ENCODE results near the gene DDX43.

DDX43 gene

DNA sequence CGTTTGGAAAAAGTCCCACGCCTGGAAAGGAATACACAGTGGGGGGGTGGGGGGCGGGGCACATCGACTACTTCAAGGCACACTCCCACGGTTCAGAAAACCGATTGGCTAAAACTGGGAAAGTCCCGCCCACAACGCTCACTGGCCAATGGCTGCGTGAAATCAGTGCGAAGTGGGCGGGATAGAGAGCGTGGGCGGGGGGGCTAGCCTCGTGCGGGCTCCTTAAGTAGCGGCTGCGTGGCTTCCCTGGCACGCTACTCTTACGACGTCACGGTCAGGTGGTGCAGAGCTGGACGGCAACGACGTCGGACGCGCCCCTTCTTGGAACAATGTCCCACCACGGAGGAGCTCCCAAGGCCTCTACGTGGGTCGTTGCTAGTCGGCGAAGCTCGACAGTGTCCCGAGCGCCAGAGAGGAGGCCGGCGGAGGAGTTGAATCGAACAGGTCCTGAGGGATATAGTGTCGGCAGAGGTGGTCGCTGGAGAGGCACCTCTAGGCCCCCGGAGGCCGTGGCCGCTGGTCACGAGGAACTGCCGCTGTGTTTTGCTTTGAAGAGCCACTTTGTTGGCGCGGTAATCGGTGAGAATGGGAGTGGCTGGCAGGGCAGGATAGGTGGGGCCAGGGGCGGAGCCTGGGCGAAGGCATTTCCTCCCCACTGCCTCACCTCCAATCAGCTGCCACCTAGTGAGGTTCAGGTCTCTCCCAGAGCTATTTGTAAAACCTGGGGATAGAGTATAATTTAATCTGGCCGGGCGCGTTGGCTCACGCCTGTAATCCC is at the start of gene DDX43:
Gene DDX43 (plus strand): TSS at position 252 of the 778 bp plus-strand sequence. CDS start 78 bp downstream, at position 330.
- H3K27ac ChIP-seq, result peak within 1 kb of the TSS; percentile 33

DNA sequence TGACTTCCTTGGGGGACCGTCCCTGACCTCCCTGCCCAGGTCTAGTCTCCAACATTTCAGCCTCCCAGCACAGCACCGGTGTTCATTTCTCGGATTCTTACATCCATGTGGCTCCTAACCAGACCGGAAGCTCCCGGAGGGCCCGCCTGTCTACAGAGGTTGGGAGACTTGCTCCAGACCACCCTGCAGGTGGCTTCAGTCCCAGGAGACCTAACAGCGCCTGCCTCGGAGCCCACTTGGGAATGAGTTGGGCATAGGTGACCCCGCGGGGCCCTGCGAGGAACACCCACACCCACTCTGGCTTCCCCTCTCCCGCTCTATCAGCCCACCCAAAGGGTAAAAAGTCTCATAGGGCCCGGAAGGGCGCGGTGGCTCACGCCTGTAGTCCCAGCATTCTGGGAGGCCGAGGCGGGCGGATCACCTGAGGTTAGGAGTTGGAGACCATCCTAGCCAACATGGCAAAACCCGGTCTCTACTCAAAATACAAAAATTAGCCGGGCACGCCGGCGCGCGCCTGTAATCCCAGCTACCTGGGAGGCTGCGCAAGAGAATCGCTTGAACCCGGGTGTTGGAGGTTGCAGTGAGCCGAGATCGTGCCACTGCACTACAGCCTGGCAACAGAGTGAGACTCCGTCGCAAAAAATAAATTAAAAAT is 46.0 kb upstream of the DDX43 start:
- Histone ChIP-seq H3K36me3 (no peaks in the 10 kb centered on the region), H3K4me3 (ENCODE audit: low read depth in 1 of 2, low read length in 1 of 2) (no peak overlapping the region), H3K4me1 (ENCODE audit: control insufficient read depth in 1 of 2, insufficient read depth in 1 of 2, low read depth in 1 of 2, low read length in 1 of 2) (no peaks in the 10 kb centered on the region), H3K27ac (no peak overlapping the region), H3K27me3 (peaks cover 62% of the 10 kb centered on the region), H3K9me3 (no peaks in the 10 kb centered on the region)
- TF ChIP-seq, protein P1, sequence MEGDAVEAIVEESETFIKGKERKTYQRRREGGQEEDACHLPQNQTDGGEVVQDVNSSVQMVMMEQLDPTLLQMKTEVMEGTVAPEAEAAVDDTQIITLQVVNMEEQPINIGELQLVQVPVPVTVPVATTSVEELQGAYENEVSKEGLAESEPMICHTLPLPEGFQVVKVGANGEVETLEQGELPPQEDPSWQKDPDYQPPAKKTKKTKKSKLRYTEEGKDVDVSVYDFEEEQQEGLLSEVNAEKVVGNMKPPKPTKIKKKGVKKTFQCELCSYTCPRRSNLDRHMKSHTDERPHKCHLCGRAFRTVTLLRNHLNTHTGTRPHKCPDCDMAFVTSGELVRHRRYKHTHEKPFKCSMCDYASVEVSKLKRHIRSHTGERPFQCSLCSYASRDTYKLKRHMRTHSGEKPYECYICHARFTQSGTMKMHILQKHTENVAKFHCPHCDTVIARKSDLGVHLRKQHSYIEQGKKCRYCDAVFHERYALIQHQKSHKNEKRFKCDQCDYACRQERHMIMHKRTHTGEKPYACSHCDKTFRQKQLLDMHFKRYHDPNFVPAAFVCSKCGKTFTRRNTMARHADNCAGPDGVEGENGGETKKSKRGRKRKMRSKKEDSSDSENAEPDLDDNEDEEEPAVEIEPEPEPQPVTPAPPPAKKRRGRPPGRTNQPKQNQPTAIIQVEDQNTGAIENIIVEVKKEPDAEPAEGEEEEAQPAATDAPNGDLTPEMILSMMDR (IDR thresholded peaks at IDR 0.05), result no peak

More for the DNA sequence above, at the start of gene DDX43:
- no peaks in the 10 kb centered on the region for H3K9me3 ChIP-seq
- TF ChIP-seq, protein P1 (IDR thresholded peaks at IDR 0.05), result no peak
- no peaks in the 10 kb centered on the region for H3K36me3 ChIP-seq
- no peaks in the 10 kb centered on the region for H3K27me3 ChIP-seq
- peak within 1 kb of the TSS in 1 of 2 experiments; percentile 29 for H3K4me3 ChIP-seq (ENCODE audit: low read depth in 1 of 2, low read length in 1 of 2)
- no peaks in the 10 kb centered on the region for H3K4me1 ChIP-seq (ENCODE audit: control insufficient read depth in 1 of 2, insufficient read depth in 1 of 2, low read depth in 1 of 2, low read length in 1 of 2)

DNA sequence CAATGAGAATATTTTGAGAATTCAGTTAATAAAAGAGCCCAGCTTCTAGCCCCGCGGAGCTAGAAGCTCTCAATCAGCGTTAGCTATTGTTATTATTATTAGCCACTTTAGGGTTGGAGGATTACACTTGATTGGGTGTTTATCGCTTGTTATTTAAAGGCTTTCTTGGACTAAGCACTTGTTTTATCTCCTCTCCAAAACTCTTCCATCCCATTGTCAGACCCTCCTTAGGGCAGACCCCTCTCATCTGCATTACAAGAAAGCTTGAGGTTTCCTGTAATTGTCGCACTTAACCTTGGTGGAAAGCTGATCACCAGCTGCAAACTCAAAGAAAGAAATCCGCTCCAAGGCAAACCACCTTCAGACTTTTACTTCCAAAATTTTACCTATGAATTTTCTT is 45.3 kb upstream of the DDX43 start:
- peaks cover 62% of the 10 kb centered on the region for H3K27me3 ChIP-seq

DNA sequence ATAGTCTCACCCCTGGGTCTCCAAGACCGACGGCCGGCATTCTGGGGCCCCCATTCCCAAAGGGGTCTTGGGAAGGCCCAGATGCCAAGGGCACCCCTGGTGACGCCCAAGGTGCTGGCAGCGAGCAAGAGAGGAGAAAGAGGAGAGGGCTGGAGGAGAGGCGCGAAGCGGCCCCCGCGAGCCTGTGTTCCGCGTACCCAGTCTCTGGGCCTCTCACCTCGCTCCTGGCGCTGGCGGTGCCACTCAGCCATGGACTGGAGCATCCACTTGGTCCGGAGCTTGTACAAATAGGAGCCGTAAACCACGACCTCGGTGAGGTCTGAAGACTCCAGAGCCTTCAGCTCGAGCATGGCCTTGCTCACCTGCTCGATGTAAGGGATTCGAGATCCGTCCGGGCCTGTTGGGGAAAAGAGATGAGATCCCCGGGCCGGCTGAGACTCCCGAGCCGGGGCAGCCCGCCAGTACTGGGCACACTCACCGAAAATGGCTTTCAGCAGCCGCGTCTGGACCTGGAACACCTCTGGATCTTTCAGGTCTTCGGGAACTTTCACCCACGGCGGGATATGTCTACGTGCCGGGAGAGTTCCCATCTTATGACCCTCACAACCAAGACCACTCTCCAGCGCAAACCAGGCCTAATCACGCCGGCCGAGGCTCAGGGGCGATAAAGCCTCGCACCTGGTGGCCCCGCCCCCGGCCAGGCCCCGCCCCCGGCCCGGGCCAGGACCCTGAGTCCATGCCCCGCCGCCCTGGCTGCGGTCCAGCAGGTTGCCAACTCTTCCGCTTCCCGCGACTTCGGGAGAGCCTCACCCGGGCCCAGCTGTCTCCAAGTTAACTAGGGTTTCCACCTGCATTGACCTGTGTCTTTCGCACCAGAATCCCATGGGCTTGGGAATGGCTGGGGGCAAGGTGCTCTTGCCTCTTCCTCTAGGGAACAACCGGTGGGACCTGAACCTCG is 40.7 kb upstream of the DDX43 start, which contains the start of gene DPPA5:
Gene DPPA5 (minus strand): TSS at position 641 of the 958 bp plus-strand sequence. CDS start 51 bp downstream, at position 590.
- Histone ChIP-seq H3K4me3 (ENCODE audit: low read depth in 1 of 2, low read length in 1 of 2) (no peak within 1 kb of the TSS), H3K27ac (no peak within 1 kb of the TSS), H3K36me3 (no peaks in the 10 kb centered on the region), H3K9me3 (no peaks in the 10 kb centered on the region), H3K4me1 (ENCODE audit: control insufficient read depth in 1 of 2, insufficient read depth in 1 of 2, low read depth in 1 of 2, low read length in 1 of 2) (no peaks in the 10 kb centered on the region), H3K27me3 (peaks cover 33% of the 10 kb centered on the region)
- TF ChIP-seq, protein P1 (IDR thresholded peaks at IDR 0.05), result no peak

More for the DNA sequence above, 45.3 kb upstream of the DDX43 start:
- Histone ChIP-seq H3K9me3 (no peaks in the 10 kb centered on the region), H3K4me1 (ENCODE audit: control insufficient read depth in 1 of 2, insufficient read depth in 1 of 2, low read depth in 1 of 2, low read length in 1 of 2) (no peaks in the 10 kb centered on the region), H3K36me3 (no peaks in the 10 kb centered on the region), H3K4me3 (ENCODE audit: low read depth in 1 of 2, low read length in 1 of 2) (no peak overlapping the region), H3K27ac (no peak overlapping the region)
- TF ChIP-seq, protein P1 (IDR thresholded peaks at IDR 0.05), result no peak

DNA sequence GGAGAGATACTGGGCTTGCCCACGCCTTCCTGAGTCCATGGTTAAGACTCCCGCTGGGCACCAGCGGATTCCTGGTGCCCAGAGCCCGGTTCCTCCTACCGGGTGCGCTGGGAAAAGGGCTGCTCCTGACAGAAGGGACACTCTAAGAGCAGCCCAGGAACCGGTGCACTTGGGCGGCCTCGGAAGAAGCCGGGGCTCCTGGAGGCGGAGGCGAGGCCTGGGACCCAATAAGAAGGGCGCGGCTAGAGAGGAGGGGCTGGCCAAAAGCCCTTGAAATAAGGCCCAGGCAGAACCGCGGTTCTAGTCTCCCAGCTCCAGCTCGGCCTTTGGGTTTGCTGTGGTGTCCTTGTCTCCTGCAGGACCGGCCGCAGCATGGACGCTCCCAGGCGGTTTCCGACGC is 32.3 kb upstream of the DDX43 start, which contains the start of gene KHDC3L:
Gene KHDC3L (plus strand): TSS at position 301 of the 400 bp plus-strand sequence. CDS start 72 bp downstream, at position 373.
- H3K4me1 ChIP-seq (ENCODE audit: control insufficient read depth in 1 of 2, insufficient read depth in 1 of 2, low read depth in 1 of 2, low read length in 1 of 2), result no peaks in the 10 kb centered on the region
- no peak within 1 kb of the TSS for H3K4me3 ChIP-seq (ENCODE audit: low read depth in 1 of 2, low read length in 1 of 2)
- H3K36me3 ChIP-seq, result no peaks in the 10 kb centered on the region
- H3K27ac ChIP-seq, result no peak within 1 kb of the TSS
- H3K27me3 ChIP-seq, result no peaks in the 10 kb centered on the region
- TF ChIP-seq, protein P1 (IDR thresholded peaks at IDR 0.05), result no peak
- H3K9me3 ChIP-seq, result no peaks in the 10 kb centered on the region

Data from neutrophil (primary cell).